Measurements from ENCODE around the gene ATXN7L1. TPM values are rescaled to one million over a fixed set of nuclear protein-coding genes. Genes with fewer than 3 reads are reported as not detected.

The ATXN7L1 gene
- total RNA-seq, 1 experiment from 2014 or later = 24.3 TPM

DNA sequence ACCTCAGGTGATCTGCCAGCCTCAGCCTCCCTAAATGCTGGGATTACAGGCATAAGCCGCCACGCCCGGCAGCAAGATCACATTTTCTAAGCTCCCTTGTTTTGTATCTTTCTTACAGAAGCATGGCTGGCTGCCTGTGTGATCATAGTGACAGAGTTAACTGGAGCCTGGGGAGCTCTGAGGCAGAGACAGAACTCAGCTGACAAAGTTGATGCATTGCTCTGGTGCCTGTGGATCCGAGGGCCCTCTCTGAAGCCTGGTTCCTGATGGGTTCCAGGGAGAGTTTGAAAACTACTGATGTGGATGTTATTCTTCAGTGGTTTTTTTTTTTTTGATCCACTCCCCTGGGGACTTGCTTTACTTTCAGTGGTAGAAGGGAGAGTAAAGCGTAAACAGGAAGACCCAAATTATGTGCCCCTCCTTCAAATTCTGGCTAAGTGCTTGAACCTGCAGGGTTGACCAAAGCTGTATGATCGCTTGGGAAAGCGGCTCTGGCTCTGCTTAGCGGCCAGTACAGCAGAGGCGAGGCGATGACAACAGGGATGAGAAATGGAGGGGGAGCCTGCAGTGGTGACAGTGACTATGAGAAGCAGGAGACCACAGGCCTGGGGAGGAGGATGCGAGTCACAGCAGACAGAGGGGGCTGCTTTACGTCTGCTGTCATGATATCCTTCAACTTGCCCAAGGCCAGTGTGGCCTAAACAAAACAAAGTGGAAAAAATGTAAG lies 288.3 kb downstream of the ATXN7L1 start:
- Histone ChIP-seq H3T11ph (ENCODE audit: low read length) (no peak overlapping the region), H2BK120ac (ENCODE audit: low read depth, low read length, poor library complexity, severe bottlenecking) (no peak overlapping the region), H3K14ac (ENCODE audit: insufficient read depth, low read length) (peak overlapping the region; percentile 61; the same call in 1 of the 2 replicates), H4K8ac (replicated peaks; ENCODE audit: insufficient read length, low read depth, low read length) (no peak overlapping the region), H4K20me1 (ENCODE audit: control insufficient read depth, insufficient read depth, insufficient read length) (no peaks in the 10 kb centered on the region), H3K23ac (ENCODE audit: insufficient read length, low read depth, low read length) (no peak overlapping the region), H3K9ac (ENCODE audit: extremely low read depth, insufficient read length, low read length) (no peak overlapping the region), H3K18ac (ENCODE audit: insufficient read length, low read depth, low read length) (no peak overlapping the region), H3K56ac (ENCODE audit: insufficient read length, low read depth, low read length) (no peak overlapping the region), H3K4me2 (ENCODE audit: insufficient read depth, insufficient read length, low read length) (no peak overlapping the region), H2AK5ac (ENCODE audit: insufficient read length, low read length) (no peak overlapping the region), H3K9me3 (ENCODE audit: control insufficient read depth, low read depth, low read length) (no peaks in the 10 kb centered on the region), H4K91ac (ENCODE audit: insufficient read length, low read depth, low read length) (no peak overlapping the region), H2BK12ac (ENCODE audit: insufficient read length, low read depth, low read length) (no peak overlapping the region), H3K79me1 (ENCODE audit: insufficient read depth, low read depth, low read length, poor library complexity, severe bottlenecking) (no peaks in the 10 kb centered on the region), H3K27me3 (ENCODE audit: insufficient read depth, low read length) (no peaks in the 10 kb centered on the region), H3K79me2 (ENCODE audit: insufficient read depth, low read length) (no peaks in the 10 kb centered on the region), H2BK15ac (ENCODE audit: low read depth, low read length) (no peak overlapping the region), H3K23me2 (ENCODE audit: insufficient read length, low read depth, low read length, poor library complexity, severe bottlenecking) (no peaks in the 10 kb centered on the region), H4K5ac (ENCODE audit: insufficient read length, low read depth, low read length) (no peak overlapping the region), H2BK20ac (ENCODE audit: low read depth, low read length, poor library complexity, severe bottlenecking) (no peak overlapping the region), H3K4ac (ENCODE audit: low read depth, low read length) (no peak overlapping the region), H3K27ac (ENCODE audit: insufficient read length, low read depth, low read length) (no peak overlapping the region), H2AFZ (ENCODE audit: low read length) (no peak overlapping the region), H2BK5ac (ENCODE audit: insufficient read length, low read length) (no peak overlapping the region), H3K4me1 (ENCODE audit: insufficient read depth, low read length) (no peaks in the 10 kb centered on the region)
- Mint-ChIP-seq H3K4me1 (peaks cover 0 to 3% of the 10 kb centered on the region in 2 experiments; a peak in 2 of 4 replicates), H3K27me3 (ENCODE audit: low read depth) (no peaks in the 10 kb centered on the region), H3K9me3 (peaks cover 9 to 13% of the 10 kb centered on the region in 2 experiments), H3K4me3 (no peak overlapping the region), H3K27ac (peak overlapping the region in 2 of 3 experiments; percentile 25 to 83; a peak in 3 of 7 replicates), H3K36me3 (ENCODE audit: insufficient read depth in 1 of 3, low read depth in 3 of 3) (peaks cover 4 to 11% (median 9%) of the 10 kb centered on the region in 3 experiments)
- TF ChIP-seq, protein P1, sequence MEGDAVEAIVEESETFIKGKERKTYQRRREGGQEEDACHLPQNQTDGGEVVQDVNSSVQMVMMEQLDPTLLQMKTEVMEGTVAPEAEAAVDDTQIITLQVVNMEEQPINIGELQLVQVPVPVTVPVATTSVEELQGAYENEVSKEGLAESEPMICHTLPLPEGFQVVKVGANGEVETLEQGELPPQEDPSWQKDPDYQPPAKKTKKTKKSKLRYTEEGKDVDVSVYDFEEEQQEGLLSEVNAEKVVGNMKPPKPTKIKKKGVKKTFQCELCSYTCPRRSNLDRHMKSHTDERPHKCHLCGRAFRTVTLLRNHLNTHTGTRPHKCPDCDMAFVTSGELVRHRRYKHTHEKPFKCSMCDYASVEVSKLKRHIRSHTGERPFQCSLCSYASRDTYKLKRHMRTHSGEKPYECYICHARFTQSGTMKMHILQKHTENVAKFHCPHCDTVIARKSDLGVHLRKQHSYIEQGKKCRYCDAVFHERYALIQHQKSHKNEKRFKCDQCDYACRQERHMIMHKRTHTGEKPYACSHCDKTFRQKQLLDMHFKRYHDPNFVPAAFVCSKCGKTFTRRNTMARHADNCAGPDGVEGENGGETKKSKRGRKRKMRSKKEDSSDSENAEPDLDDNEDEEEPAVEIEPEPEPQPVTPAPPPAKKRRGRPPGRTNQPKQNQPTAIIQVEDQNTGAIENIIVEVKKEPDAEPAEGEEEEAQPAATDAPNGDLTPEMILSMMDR (conservative IDR thresholded peaks at IDR 0.05) = no peak
- WGBS (ENCODE audit: extremely low coverage, insufficient read length, low lambda C conversion rate) = no CpG with 5 or more reads among the region's 12 CpGs
- DNase-seq = no peak
